ENCODE measurements around the gene FAM171A1.

DNA sequence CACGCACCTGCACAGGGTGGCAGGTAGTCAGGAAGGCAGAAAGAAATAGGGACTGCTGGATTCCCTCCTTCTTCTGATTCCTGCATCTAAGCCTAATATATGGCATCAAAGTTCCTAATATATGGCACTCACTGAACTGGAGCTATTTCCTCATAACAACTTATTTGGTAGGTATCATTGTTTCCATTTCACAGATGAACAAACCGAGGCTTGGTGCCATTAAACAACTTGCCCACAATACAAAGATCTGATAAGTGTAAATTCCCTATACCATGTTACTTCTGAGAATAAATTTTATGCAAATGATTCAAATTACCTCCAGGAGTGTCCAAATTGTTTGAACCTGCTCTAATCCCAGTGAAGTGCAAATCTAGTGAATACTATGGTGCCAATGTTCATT lies 2.1 kb upstream of the FAM171A1 start:
- TF ChIP-seq, protein P1, sequence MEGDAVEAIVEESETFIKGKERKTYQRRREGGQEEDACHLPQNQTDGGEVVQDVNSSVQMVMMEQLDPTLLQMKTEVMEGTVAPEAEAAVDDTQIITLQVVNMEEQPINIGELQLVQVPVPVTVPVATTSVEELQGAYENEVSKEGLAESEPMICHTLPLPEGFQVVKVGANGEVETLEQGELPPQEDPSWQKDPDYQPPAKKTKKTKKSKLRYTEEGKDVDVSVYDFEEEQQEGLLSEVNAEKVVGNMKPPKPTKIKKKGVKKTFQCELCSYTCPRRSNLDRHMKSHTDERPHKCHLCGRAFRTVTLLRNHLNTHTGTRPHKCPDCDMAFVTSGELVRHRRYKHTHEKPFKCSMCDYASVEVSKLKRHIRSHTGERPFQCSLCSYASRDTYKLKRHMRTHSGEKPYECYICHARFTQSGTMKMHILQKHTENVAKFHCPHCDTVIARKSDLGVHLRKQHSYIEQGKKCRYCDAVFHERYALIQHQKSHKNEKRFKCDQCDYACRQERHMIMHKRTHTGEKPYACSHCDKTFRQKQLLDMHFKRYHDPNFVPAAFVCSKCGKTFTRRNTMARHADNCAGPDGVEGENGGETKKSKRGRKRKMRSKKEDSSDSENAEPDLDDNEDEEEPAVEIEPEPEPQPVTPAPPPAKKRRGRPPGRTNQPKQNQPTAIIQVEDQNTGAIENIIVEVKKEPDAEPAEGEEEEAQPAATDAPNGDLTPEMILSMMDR (conservative IDR thresholded peaks at IDR 0.05) = no peak
- TF ChIP-seq ZFX (IDR thresholded peaks at IDR 0.05) = no peak

Data from C4-2B (cell line).